Measurements from ENCODE around the gene THBS3. TPM values are rescaled to one million over a fixed set of nuclear protein-coding genes. Genes with fewer than 3 reads are reported as not detected.

Gene THBS3
- total RNA-seq, 2 donors from 2014 or later, result 13.1 to 38.5 TPM

DNA sequence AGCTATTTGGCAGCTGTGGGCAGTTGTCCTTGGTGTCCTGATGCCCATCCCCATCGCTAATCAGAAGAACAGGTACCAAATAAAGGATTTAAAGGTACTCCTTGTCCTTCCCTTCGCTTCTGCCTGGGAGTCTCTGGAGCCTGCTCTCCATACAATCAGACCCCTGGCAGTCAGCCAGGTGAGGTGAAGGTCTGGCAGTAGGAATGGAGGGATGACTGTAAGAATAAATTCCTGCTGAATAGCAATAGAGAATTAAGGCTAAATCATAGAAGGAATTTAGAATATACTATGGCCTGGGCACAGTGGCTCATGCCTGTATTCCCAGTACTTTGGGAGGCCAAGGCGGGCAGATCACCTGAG is 9.2 kb downstream of the THBS3 start:
- intact Hi-C loops (cut with DNase I), result no loop called here
- Histone ChIP-seq H3K27me3 (replicated peaks; ENCODE audit: insufficient read depth) (no peaks in the 10 kb centered on the region), H3K4me3 (no peak overlapping the region), H3K4me1 (replicated peaks) (peaks cover 12% of the 10 kb centered on the region), H3K36me3 (no peaks in the 10 kb centered on the region), H3K9me3 (no peaks in the 10 kb centered on the region), H3K27ac (no peak overlapping the region)
- WGBS, result 92% methylated on average over 3 of the region's 3 CpGs
- TF ChIP-seq, protein P1, sequence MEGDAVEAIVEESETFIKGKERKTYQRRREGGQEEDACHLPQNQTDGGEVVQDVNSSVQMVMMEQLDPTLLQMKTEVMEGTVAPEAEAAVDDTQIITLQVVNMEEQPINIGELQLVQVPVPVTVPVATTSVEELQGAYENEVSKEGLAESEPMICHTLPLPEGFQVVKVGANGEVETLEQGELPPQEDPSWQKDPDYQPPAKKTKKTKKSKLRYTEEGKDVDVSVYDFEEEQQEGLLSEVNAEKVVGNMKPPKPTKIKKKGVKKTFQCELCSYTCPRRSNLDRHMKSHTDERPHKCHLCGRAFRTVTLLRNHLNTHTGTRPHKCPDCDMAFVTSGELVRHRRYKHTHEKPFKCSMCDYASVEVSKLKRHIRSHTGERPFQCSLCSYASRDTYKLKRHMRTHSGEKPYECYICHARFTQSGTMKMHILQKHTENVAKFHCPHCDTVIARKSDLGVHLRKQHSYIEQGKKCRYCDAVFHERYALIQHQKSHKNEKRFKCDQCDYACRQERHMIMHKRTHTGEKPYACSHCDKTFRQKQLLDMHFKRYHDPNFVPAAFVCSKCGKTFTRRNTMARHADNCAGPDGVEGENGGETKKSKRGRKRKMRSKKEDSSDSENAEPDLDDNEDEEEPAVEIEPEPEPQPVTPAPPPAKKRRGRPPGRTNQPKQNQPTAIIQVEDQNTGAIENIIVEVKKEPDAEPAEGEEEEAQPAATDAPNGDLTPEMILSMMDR (IDR thresholded peaks at IDR 0.05), result no peak
- TF ChIP-seq POLR2A (IDR thresholded peaks at IDR 0.05) (no peak), POLR2AphosphoS5 (IDR thresholded peaks at IDR 0.05) (no peak)
- no peak for DNase-seq (ENCODE audit: low spot score)

DNA sequence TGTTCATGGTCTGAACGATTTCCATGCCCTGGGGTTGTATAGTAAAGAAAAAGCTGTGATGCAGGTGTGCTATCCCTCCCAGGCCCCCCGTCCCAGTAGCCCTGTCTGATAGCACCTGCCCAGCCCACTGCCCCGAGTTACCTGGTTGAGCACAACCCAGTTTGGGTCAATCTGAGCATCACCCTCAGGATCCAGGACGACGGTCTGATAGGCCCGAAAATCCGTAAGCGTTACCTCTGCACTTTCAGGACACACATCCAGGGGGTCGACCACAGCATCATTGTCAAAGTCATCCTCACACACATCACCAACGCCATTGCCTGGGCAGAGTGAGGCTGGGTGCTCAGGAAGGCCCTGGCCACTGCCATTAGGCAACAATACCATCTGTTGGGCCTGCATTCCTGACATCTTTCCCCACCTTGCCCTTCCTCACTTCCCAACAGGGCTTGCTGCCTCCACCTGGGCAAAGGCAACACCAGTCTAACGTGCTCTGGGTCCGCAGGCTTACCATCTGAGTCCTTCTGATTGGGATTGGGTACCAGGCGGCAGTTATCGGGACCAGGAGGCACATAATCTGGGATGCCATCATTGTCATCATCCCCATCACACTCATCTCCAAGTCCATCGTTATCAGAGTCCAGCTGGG is 9.7 kb downstream of the THBS3 start:
- Histone ChIP-seq H3K27ac (no peak overlapping the region), H3K4me3 (no peak overlapping the region), H3K9me3 (no peaks in the 10 kb centered on the region), H3K36me3 (no peaks in the 10 kb centered on the region), H3K27me3 (replicated peaks; ENCODE audit: insufficient read depth) (no peaks in the 10 kb centered on the region), H3K4me1 (replicated peaks) (peaks cover 14% of the 10 kb centered on the region)
- TF ChIP-seq POLR2AphosphoS5 (IDR thresholded peaks at IDR 0.05), result no peak
- TF ChIP-seq, protein P1 (IDR thresholded peaks at IDR 0.05), result no peak
- TF ChIP-seq POLR2A (IDR thresholded peaks at IDR 0.05), result no peak
- intact Hi-C loops (cut with DNase I), result no loop called here
- no peak for DNase-seq (ENCODE audit: low spot score)
- 90% methylated on average over 15 of the region's 15 CpGs for WGBS

DNA sequence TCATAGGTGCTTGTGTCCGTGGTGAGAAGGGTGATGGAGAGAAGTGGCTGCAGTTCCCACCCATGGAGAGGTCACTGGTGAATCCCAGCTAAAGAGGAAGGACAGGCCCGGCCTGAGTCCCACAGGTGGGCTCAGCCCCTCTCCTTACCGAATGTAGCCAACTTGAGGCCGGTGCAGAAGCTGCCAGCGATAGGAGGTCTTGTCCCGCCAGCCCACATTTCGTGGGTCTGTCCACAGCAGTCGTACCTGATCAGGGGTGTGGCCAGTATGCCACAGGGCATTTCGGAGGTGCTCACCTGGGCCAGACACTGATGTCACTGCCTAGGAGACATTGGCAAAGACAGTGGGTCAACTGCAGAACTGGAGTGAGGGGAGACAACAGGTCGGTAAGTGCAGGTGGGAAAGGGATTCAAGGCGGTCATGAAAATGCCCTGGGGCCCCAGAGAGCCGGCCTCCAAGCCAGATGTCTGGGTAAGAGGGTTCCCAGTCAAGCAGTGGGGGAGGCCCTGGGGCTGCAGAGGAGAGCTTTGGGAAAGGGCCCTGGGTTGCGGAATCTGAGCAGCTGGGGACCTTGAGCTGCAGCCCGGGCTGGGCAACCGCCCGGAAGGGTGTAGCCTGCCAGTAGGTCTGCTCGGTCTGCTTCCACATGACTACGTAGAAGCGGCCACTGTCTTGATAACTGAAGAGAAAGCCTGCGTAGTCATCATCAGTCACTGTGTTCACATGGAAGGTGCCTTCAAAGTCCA is 10.6 kb downstream of the THBS3 start:
- H3K4me3 ChIP-seq, result no peak overlapping the region
- DNase-seq (ENCODE audit: low spot score), result no peak
- 90% methylated on average over 20 of the region's 20 CpGs for WGBS
- H3K9me3 ChIP-seq, result no peaks in the 10 kb centered on the region
- H3K36me3 ChIP-seq, result no peaks in the 10 kb centered on the region
- peaks cover 19% of the 10 kb centered on the region for H3K4me1 ChIP-seq (replicated peaks)
- no peaks in the 10 kb centered on the region for H3K27me3 ChIP-seq (replicated peaks; ENCODE audit: insufficient read depth)
- intact Hi-C loops (cut with DNase I), result no loop called here
- no peak overlapping the region for H3K27ac ChIP-seq
- TF ChIP-seq, protein P1 (IDR thresholded peaks at IDR 0.05), result no peak
- no peak for TF ChIP-seq POLR2A (IDR thresholded peaks at IDR 0.05)
- no peak for TF ChIP-seq POLR2AphosphoS5 (IDR thresholded peaks at IDR 0.05)

DNA sequence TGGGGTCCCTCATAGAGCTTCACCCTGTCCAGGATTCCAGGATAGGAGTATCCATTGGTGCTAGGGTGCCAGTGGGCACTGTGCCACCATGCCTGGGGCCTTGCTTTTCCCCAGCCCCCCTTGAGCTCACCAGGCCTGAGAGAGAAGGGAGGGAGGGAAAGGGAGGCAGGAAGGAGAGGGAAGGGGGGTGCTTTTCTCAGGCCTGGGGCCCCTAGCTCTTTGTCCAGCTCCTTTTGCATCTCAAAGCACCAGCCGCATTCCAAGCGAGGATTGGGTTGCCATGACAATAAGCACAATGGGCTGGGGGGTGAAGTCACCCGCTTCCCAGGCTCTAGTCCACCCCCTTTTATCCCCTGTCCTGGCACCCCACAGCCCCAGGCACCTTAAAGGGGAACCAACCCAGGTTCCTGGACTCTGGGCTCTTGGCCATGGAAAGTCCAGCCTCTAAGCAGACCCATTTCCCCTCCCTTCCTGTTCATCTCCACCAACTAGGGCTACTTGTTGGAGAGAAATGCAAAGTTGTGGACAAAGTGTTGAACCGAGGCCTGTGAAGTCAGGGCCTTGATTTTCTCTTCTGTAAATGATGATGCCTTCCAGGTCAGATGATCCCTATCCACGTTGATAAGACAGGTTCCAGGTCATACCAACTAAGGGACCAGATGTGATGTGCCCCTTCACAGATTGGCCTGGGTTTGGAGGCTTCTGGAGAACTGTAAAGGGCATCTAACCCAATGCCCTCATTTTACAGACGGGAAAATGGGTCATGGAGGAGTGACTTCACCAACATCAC is 11.4 kb downstream of the THBS3 start:
- Histone ChIP-seq H3K27ac (no peak overlapping the region), H3K9me3 (no peaks in the 10 kb centered on the region), H3K4me3 (no peak overlapping the region)

More for the DNA sequence above, 11.4 kb downstream of the THBS3 start:
- no peaks in the 10 kb centered on the region for H3K27me3 ChIP-seq (replicated peaks; ENCODE audit: insufficient read depth)
- H3K4me1 ChIP-seq (replicated peaks), result peaks cover 19% of the 10 kb centered on the region
- H3K36me3 ChIP-seq, result no peaks in the 10 kb centered on the region
- intact Hi-C loops (cut with DNase I), result no loop called here
- no peak for DNase-seq (ENCODE audit: low spot score)
- WGBS, result 76% methylated on average over 6 of the region's 6 CpGs
- TF ChIP-seq POLR2A (IDR thresholded peaks at IDR 0.05) (no peak), POLR2AphosphoS5 (IDR thresholded peaks at IDR 0.05) (no peak)
- TF ChIP-seq, protein P1 (IDR thresholded peaks at IDR 0.05), result no peak
